ENCODE data around the gene TRMT13.
A peak's percentile ranks its signal among the peaks of the same experiment; 100 is the strongest.

The TRMT13 gene

DNA sequence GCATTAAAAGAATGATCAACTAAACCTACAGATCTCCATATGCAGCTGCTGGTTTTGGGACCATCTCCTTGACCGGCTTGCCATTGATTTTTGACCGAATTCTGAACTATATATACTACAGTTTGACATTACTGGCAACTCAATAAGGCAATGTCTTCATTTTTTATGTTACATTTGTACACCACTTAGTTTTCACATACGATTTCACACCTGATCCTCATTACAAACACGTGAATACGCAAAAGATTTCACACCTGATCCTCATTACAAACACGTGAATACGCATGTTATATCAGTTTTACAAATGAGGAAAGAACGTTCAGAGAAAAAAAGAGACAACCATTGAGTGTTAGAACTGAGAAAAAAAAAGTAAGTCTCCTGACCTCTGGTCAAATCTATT is 1.3 kb upstream of the TRMT13 start:
- in situ Hi-C loops (cut with MboI; ENCODE audit: low pct_unique_long_range_greater_than_20kb, low sequenced_read_pairs, unreplicated experiment) = no loop called here
- DNase-seq (ENCODE audit: low spot score) = no peak
- TF ChIP-seq, protein P1, sequence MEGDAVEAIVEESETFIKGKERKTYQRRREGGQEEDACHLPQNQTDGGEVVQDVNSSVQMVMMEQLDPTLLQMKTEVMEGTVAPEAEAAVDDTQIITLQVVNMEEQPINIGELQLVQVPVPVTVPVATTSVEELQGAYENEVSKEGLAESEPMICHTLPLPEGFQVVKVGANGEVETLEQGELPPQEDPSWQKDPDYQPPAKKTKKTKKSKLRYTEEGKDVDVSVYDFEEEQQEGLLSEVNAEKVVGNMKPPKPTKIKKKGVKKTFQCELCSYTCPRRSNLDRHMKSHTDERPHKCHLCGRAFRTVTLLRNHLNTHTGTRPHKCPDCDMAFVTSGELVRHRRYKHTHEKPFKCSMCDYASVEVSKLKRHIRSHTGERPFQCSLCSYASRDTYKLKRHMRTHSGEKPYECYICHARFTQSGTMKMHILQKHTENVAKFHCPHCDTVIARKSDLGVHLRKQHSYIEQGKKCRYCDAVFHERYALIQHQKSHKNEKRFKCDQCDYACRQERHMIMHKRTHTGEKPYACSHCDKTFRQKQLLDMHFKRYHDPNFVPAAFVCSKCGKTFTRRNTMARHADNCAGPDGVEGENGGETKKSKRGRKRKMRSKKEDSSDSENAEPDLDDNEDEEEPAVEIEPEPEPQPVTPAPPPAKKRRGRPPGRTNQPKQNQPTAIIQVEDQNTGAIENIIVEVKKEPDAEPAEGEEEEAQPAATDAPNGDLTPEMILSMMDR (IDR thresholded peaks at IDR 0.05; ENCODE audit: extremely low read depth, insufficient read depth, missing control alignments) = no peak

- in situ Hi-C loops (cut with MboI; ENCODE audit: low pct_unique_long_range_greater_than_20kb, low sequenced_read_pairs, unreplicated experiment) = no loop called here
- no peak for DNase-seq (ENCODE audit: low spot score)
- TF ChIP-seq, protein P1 (IDR thresholded peaks at IDR 0.05; ENCODE audit: extremely low read depth, insufficient read depth, missing control alignments) = peak; percentile 27
These were observed 1.9 kb downstream of the TRMT13 start for GRCh38 chr1:100134872-100135271.

- TF ChIP-seq, protein P1 (IDR thresholded peaks at IDR 0.05; ENCODE audit: extremely low read depth, insufficient read depth, missing control alignments) = no peak
- no peak for DNase-seq (ENCODE audit: low spot score)
- in situ Hi-C loops (cut with MboI; ENCODE audit: low pct_unique_long_range_greater_than_20kb, low sequenced_read_pairs, unreplicated experiment) = no loop called here
These were observed 4.6 kb downstream of the TRMT13 start for GRCh38 chr1:100137602-100138001.

DNA sequence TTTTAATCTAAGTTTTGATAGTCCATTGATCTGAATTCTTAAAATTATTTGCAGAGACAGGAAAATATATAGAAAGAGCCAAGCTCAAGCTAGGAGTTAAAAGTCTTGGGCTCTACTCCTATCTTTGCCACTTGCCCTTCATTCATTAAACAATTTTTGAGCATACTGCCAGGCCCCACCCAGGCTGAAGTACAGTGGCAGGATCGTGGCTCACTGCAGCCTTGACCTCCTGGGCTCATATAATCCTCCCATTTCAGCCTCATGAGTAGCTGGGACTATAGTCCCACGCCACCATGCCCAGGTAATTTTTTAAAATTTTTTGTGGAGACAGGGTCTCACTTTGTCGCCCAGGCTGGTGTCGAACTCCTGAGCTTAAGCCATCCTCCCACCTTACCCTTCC is 8.2 kb downstream of the TRMT13 start:
- in situ Hi-C loops (cut with MboI; ENCODE audit: low pct_unique_long_range_greater_than_20kb, low sequenced_read_pairs, unreplicated experiment) = no loop called here
- no peak for DNase-seq (ENCODE audit: low spot score)
- TF ChIP-seq, protein P1 (IDR thresholded peaks at IDR 0.05; ENCODE audit: extremely low read depth, insufficient read depth, missing control alignments) = no peak

DNA sequence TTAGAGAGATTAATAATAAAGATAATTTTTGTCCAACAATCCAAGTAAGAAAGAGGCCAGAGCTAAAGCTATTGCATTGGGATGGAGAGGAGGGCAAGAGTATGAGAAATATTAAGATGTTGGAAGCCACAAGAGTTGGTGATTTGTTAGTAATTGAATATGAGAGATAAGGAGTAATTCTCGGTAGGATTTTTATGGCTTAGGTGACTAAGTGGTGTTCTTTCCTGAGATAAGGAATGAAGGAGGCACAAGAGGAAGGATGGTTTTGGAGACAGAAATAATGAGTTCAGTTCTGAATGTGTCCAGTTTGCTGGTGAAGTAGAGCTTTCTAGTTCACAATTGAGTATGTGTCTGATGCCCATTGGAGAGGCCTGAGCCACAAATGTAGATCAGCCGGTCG is 9.4 kb downstream of the TRMT13 start:
- TF ChIP-seq, protein P1 (IDR thresholded peaks at IDR 0.05; ENCODE audit: extremely low read depth, insufficient read depth, missing control alignments) = no peak
- no peak for DNase-seq (ENCODE audit: low spot score)
- in situ Hi-C loops (cut with MboI; ENCODE audit: low pct_unique_long_range_greater_than_20kb, low sequenced_read_pairs, unreplicated experiment) = no loop called here

GRCh38 chr1:100145116-100145515 is 12.2 kb downstream of the TRMT13 start:
- DNase-seq (ENCODE audit: low spot score) = no peak
- TF ChIP-seq, protein P1 (IDR thresholded peaks at IDR 0.05; ENCODE audit: extremely low read depth, insufficient read depth, missing control alignments) = no peak
- in situ Hi-C loops (cut with MboI; ENCODE audit: low pct_unique_long_range_greater_than_20kb, low sequenced_read_pairs, unreplicated experiment) = no loop called here

- in situ Hi-C loops (cut with MboI; ENCODE audit: low pct_unique_long_range_greater_than_20kb, low sequenced_read_pairs, unreplicated experiment) = no loop called here
- TF ChIP-seq, protein P1 (IDR thresholded peaks at IDR 0.05; ENCODE audit: extremely low read depth, insufficient read depth, missing control alignments) = no peak
- DNase-seq (ENCODE audit: low spot score) = no peak
These were observed 14.0 kb downstream of the TRMT13 start for GRCh38 chr1:100146958-100147357.
